ENCODE measurements around the gene PDIA2. TPM values are rescaled to one million over a fixed set of nuclear protein-coding genes. Genes with fewer than 3 reads are reported as not detected.

The PDIA2 gene
- total RNA-seq, 2 donors from 2014 or later: 2.1 TPM; not detected in 1

DNA sequence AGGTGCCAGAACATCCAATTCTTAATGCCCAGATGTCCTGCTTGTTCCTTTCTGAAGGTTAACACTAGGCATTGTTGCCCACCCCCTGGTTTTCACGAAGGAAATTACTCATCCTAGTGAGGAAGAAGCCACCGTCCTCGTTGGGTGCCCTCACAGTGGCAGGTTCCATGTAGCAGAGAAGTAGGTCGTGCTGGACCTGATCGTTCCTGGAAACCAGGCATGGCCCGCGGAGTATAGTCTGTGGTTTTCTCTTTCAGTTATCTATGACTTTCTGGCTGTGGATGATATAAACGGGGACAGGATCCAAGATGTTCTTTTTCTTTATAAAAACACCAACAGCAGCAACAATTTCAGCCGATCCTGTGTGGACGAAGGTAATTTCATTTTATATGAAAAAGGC, 23.7 kb upstream of the PDIA2 start:
- no peak for DNase-seq (ENCODE audit: low spot score)
- H3K36me3 ChIP-seq: peaks cover 17% of the 10 kb centered on the region in 2 donors
- intact Hi-C loops (cut with DNase I): no loop called here
- H3K4me3 ChIP-seq: no peak overlapping the region
- WGBS: 81% methylated on average over 10 of the region's 10 CpGs
- no peaks in the 10 kb centered on the region for H3K27me3 ChIP-seq (replicated peaks; ENCODE audit: insufficient read depth)
- H3K9me3 ChIP-seq: no peaks in the 10 kb centered on the region
- TF ChIP-seq CTCF (IDR thresholded peaks at IDR 0.05) (no peak), POLR2A (IDR thresholded peaks at IDR 0.05) (no peak), POLR2AphosphoS5 (IDR thresholded peaks at IDR 0.05) (no peak)
- H3K27ac ChIP-seq: no peak overlapping the region
- no peaks in the 10 kb centered on the region for H3K4me1 ChIP-seq (replicated peaks)

GRCh38 chr16:259814-260253, 23.1 kb upstream of the PDIA2 start:
- Histone ChIP-seq H3K4me1 (replicated peaks) (no peaks in the 10 kb centered on the region), H3K36me3 (peaks cover 17% of the 10 kb centered on the region in 2 donors), H3K4me3 (no peak overlapping the region), H3K27ac (no peak overlapping the region), H3K27me3 (replicated peaks; ENCODE audit: insufficient read depth) (no peaks in the 10 kb centered on the region), H3K9me3 (no peaks in the 10 kb centered on the region)
- 91% methylated on average over 8 of the region's 13 CpGs for WGBS
- TF ChIP-seq POLR2AphosphoS5 (IDR thresholded peaks at IDR 0.05) (no peak), POLR2A (IDR thresholded peaks at IDR 0.05) (no peak), CTCF (IDR thresholded peaks at IDR 0.05) (no peak)
- intact Hi-C loops (cut with DNase I): no loop called here
- no peak for DNase-seq (ENCODE audit: low spot score)

DNA sequence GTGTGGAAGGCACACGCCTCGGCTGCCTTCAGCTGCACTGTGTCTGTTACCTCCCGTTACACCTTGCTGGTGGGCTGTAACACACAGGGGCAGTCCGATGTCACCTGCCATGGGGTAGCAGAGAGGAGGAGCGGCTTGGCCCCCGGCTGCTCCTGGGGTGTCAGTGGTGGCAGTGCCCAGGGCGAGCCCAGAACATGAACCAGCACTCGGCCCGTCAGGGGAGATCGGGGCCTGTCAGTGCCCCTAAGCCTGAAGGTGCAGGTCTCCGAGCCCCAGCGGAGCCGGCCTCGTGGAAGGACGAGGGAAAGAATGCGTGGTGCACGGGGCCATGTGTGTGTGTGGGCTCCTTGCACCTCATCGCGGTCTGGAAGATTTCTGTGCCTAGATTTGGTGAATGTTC, 22.6 kb upstream of the PDIA2 start:
- TF ChIP-seq POLR2AphosphoS5 (IDR thresholded peaks at IDR 0.05) (no peak), POLR2A (IDR thresholded peaks at IDR 0.05) (no peak), CTCF (IDR thresholded peaks at IDR 0.05) (no peak)
- intact Hi-C loops (cut with DNase I): no loop called here
- H3K36me3 ChIP-seq: peaks cover 15 to 17% of the 10 kb centered on the region in 2 donors
- H3K27ac ChIP-seq: no peak overlapping the region
- no peak for DNase-seq (ENCODE audit: low spot score)
- WGBS: 93% methylated on average over 18 of the region's 19 CpGs
- no peak overlapping the region for H3K4me3 ChIP-seq
- H3K9me3 ChIP-seq: no peaks in the 10 kb centered on the region
- no peaks in the 10 kb centered on the region for H3K27me3 ChIP-seq (replicated peaks; ENCODE audit: insufficient read depth)
- H3K4me1 ChIP-seq (replicated peaks): no peaks in the 10 kb centered on the region

GRCh38 chr16:261031-261691, 21.8 kb upstream of the PDIA2 start:
- Histone ChIP-seq H3K4me1 (replicated peaks) (no peaks in the 10 kb centered on the region), H3K36me3 (peaks cover 10 to 17% of the 10 kb centered on the region in 2 donors), H3K9me3 (no peaks in the 10 kb centered on the region), H3K27ac (no peak overlapping the region), H3K27me3 (replicated peaks; ENCODE audit: insufficient read depth) (no peaks in the 10 kb centered on the region), H3K4me3 (no peak overlapping the region)
- 89% methylated on average over 25 of the region's 28 CpGs for WGBS
- TF ChIP-seq POLR2AphosphoS5 (IDR thresholded peaks at IDR 0.05): no peak
- TF ChIP-seq POLR2A (IDR thresholded peaks at IDR 0.05): no peak
- TF ChIP-seq CTCF (IDR thresholded peaks at IDR 0.05): no peak
- intact Hi-C loops (cut with DNase I): no loop called here
- DNase-seq (ENCODE audit: low spot score): no peak

- no peak for DNase-seq (ENCODE audit: low spot score)
- Histone ChIP-seq H3K9me3 (no peaks in the 10 kb centered on the region), H3K36me3 (peaks cover 10 to 17% of the 10 kb centered on the region in 2 donors), H3K27ac (no peak overlapping the region), H3K4me1 (replicated peaks) (no peaks in the 10 kb centered on the region), H3K4me3 (no peak overlapping the region), H3K27me3 (replicated peaks; ENCODE audit: insufficient read depth) (no peaks in the 10 kb centered on the region)
- TF ChIP-seq CTCF (IDR thresholded peaks at IDR 0.05) (no peak), POLR2A (IDR thresholded peaks at IDR 0.05) (no peak), POLR2AphosphoS5 (IDR thresholded peaks at IDR 0.05) (no peak)
- WGBS: 89% methylated on average over 29 of the region's 29 CpGs
- intact Hi-C loops (cut with DNase I): no loop called here
Measured at GRCh38 chr16:262121-262745, 20.7 kb upstream of the PDIA2 start.
